ENCODE data around the gene CALB2.

DNA sequence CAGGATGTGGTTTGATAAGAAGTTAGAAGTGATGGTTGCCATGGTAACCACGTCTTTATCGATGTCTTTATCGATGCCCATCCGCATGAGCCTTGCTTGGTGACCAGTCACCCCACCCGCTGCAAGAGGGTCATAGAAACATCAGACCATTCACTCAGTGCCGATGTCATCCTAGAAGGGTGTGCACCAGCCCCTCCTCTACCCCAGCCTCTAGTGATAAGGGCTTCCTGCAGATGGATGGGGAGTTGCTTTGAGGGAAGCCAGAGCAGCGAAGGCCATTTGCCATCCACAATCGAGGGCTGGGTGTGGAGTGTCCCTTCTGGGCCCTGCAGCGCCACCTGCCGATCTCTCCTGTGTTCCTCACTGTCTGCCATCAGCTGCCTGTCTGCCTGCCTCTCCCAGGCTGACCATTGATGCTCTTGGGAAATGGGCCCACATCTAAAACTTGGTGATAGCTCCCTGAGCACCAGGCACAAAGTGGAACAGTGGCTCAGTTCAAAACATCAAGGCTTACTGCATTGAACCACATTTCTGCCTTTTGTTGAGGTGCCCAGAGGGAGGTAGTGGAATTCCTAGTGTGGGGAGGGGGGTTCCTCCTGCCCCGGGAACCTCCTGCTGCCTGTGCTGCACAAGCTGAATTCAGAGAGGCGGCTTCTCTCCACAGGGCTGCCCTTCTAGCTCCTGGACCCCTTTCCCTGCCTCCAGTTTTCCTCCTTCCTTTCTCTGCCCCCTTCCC lies 8.9 kb downstream of the CALB2 start:
- TF ChIP-seq POLR2A (IDR thresholded peaks at IDR 0.05; ENCODE audit: low read length) (no peak), GATA1 (IDR thresholded peaks at IDR 0.05; ENCODE audit: low read depth, low read length) (no peak)

All from erythroblast (primary cell).